HepG2 (cell line): ENCODE results near the gene ZCCHC7. TPM values are rescaled to one million over a fixed set of nuclear protein-coding genes. Genes with fewer than 3 reads are reported as not detected.

Source experiments
- ARID3A ChIP-seq: IDR thresholded peaks from 2 replicates; pipeline ENCODE4 v1.6.1; 2012; ENCODE audit warnings: low read depth, low read length, improper control_type of control experiment
- IRX3 ChIP-seq: sonication (generic); formaldehyde crosslinking; IDR thresholded peaks from 2 replicates; pipeline ENCODE4 v1.8.1; 2023; ENCODE audit warnings: mild to moderate bottlenecking, low read depth, missing genetic modification reagents, borderline replicate concordance
- MXD4 ChIP-seq: IDR thresholded peaks from 2 replicates; pipeline ENCODE4 v1.6.1; 2016; ENCODE audit warnings: mild to moderate bottlenecking, missing biosample characterization, missing genetic modification reagents
- PHF5A ChIP-seq: IDR thresholded peaks from one replicate; pipeline ENCODE4 v1.6.1; 2018; ENCODE audit warnings: low read depth, missing genetic modification reagents; ENCODE audit not compliant: unreplicated experiment
- RBM22 ChIP-seq: fragments of 200-400 bp; formaldehyde crosslinking; optimal IDR thresholded peaks from 2 replicates; pipeline ENCODE3; 2017; ENCODE audit warnings: mild to moderate bottlenecking, low read length, moderate library complexity
- REPIN1 ChIP-seq: sonication (generic); formaldehyde crosslinking; IDR thresholded peaks from 2 replicates; pipeline ENCODE4 v1.8.0; 2022; ENCODE audit warnings: missing genetic modification reagents, low read depth, mild to moderate bottlenecking, borderline replicate concordance
- SALL2 ChIP-seq: sonication (generic); formaldehyde crosslinking; IDR thresholded peaks from 2 replicates; pipeline ENCODE4 v1.8.1; 2023; ENCODE audit warnings: mild to moderate bottlenecking, missing genetic modification reagents, inconsistent platforms
- TAF15 ChIP-seq: fragments of 200-400 bp; formaldehyde crosslinking; IDR thresholded peaks from one replicate; pipeline ENCODE4 v1.6.1; 2018; ENCODE audit warnings: mild to moderate bottlenecking, low read depth, low read length; ENCODE audit not compliant: poor library complexity, severe bottlenecking
- TFDP1 ChIP-seq: IDR thresholded peaks from 2 replicates; pipeline ENCODE4 v1.6.1; 2016; ENCODE audit warnings: missing compliant biosample characterization, missing genetic modification reagents, borderline replicate concordance
- ZGPAT ChIP-seq: IDR thresholded peaks from 2 replicates; pipeline ENCODE4 v1.6.1; 2016; ENCODE audit warnings: mild to moderate bottlenecking
- ZNF362 ChIP-seq: sonication (generic); formaldehyde crosslinking; IDR thresholded peaks from 2 replicates; pipeline ENCODE4 v1.4.0; 2020; ENCODE audit warnings: missing genetic modification reagents, mild to moderate bottlenecking, borderline replicate concordance
- ZNF543 ChIP-seq: sonication (generic); formaldehyde crosslinking; IDR thresholded peaks from 2 replicates; pipeline ENCODE4 v1.4.0; 2020; ENCODE audit warnings: mild to moderate bottlenecking, missing genetic modification reagents
- polyA plus RNA-seq, 8 experiments: library from polyadenylated mRNA; depleted of rRNA in 3 of 8; stranded (reverse) in 7 of 8; unstranded in 1 of 8; fragments of >200 nt; fragmentation: Illumina TruSeq in 4 of 8; extraction: Trizol in 4 of 8; gene quantifications; 2 replicates each; pipeline versions ENCODE4 v1.2.1 to v1.2.3, GENCODE V29; 2011 to 2016; ENCODE audit warnings: low read depth in 4 of 8, missing spikeins in 1 of 8, mixed read lengths in 1 of 8; ENCODE audit not compliant: insufficient read depth in 1 of 8
- total RNA-seq, 5 experiments: library from RNA; depleted of rRNA; stranded (reverse); fragments of >200 nt; fragmentation: Illumina TruSeq; extraction: Trizol; gene quantifications; 2 replicates each; pipeline ENCODE4 v1.2.3, GENCODE V29; 2016; ENCODE audit warnings: low read depth in 1 of 5

Gene ZCCHC7
- total and polyA plus RNA-seq, 2 of the 13 experiments (the other 11 are each of a cell fraction or from before 2014, with no cell fraction given), result 13.6 to 19.3 TPM

GRCh38 chr9:37290366-37290939, 170.1 kb downstream of the ZCCHC7 start (continued):
- TF ChIP-seq MXD4 (CRISPR knock-in tag), result no peak
- no peak for TF ChIP-seq SALL2
- TF ChIP-seq TFDP1, result no peak
- no peak for TF ChIP-seq IRX3 (CRISPR knock-in tag)
- TF ChIP-seq ZNF362 (CRISPR knock-in tag), result no peak
- TF ChIP-seq ZGPAT (CRISPR knock-in tag), result no peak
- no peak for TF ChIP-seq PHF5A (CRISPR knock-in tag)
- no peak for TF ChIP-seq ZNF543
- no peak for TF ChIP-seq REPIN1 (CRISPR knock-in tag)
- TF ChIP-seq TAF15, result no peak
- no peak for TF ChIP-seq RBM22
- TF ChIP-seq ARID3A, result no peak
